Panc1 (cell line): ENCODE measurements around the gene KCNMA1. TPM values are rescaled to one million over a fixed set of nuclear protein-coding genes. Genes with fewer than 3 reads are reported as not detected.

Experiments used
- ATAC-seq: fragments of 200-7000 bp; cut with Tn5 transposase; 2 replicates; pipeline ENCODE4 v1.9.1; 2020; ENCODE audit warnings: mild to moderate bottlenecking, moderate library complexity
- BruUV-seq: library from RNA; stranded (reverse); fragments of 400-500 nt; replicated peaks from 2 replicates; lab custom pipeline; 2021; lab: Mats Ljungman, UMichigan
- CTCF ChIA-PET: fragments of 300-600 bp; sonication (Branson Sonifier 250); formaldehyde crosslinking; loops from one replicate; lab custom pipeline; 2022; ENCODE audit warnings: antibody characterized with exemption; lab: Charles Lee
- POLR2A ChIA-PET: fragments of 300-600 bp; sonication (Branson Sonifier 250); formaldehyde crosslinking; loops from one replicate; lab custom pipeline; 2022; ENCODE audit warnings: antibody characterized with exemption; lab: Charles Lee
- DNase-seq: peaks from one replicate; pipeline ENCODE4 v3.0.0-alpha.2; 2010; ENCODE audit warnings: low read depth, low spot score
- H3K27ac ChIP-seq: 2 replicates; pipeline ENCODE4 v1.5.1; 2011; ENCODE audit warnings: mild to moderate bottlenecking, low read length, inconsistent platforms
- H3K27me3 ChIP-seq: fragments of 200-500 bp; sonication (Bioruptor generic); 2 replicates; pipeline ENCODE4 v1.6.0; 2014; ENCODE audit warnings: low read length, inconsistent platforms; ENCODE audit not compliant: control insufficient read depth, insufficient read depth
- H3K36me3 ChIP-seq: fragments of 200-500 bp; sonication (Bioruptor generic); 2 replicates; pipeline ENCODE4 v1.5.1; 2014; ENCODE audit warnings: inconsistent platforms, mild to moderate bottlenecking, low read length, moderate library complexity; ENCODE audit not compliant: control insufficient read depth, insufficient read depth
- H3K4me1 ChIP-seq: 2 replicates; pipeline ENCODE4 v1.5.1; 2011; ENCODE audit warnings: inconsistent platforms, mild to moderate bottlenecking, low read length, moderate library complexity; ENCODE audit not compliant: control insufficient read depth, insufficient read depth
- H3K4me3 ChIP-seq, 2 experiments: 2 replicates each; pipeline ENCODE4 v1.5.1; 2011 to 2012; ENCODE audit warnings: low read depth in 2 of 2, low read length in 2 of 2, mild to moderate bottlenecking in 2 of 2, inconsistent platforms in 1 of 2, moderate library complexity in 1 of 2
- H3K9me3 ChIP-seq: fragments of 200-500 bp; sonication (Bioruptor generic); 2 replicates; pipeline ENCODE4 v1.5.1; 2014; ENCODE audit warnings: low read depth, mild to moderate bottlenecking, inconsistent platforms, low read length, moderate library complexity; ENCODE audit not compliant: control insufficient read depth, insufficient read depth
- CTCF ChIP-seq: fragments of 450-650 bp; IDR thresholded peaks from 2 replicates; pipeline ENCODE4 v1.5.1; 2017; ENCODE audit warnings: mild to moderate bottlenecking
- POLR2AphosphoS5 ChIP-seq: IDR thresholded peaks from 2 replicates; pipeline ENCODE4 v1.6.1; 2012; ENCODE audit warnings: mild to moderate bottlenecking, low read depth, low read length, moderate library complexity
- SIN3A ChIP-seq: IDR thresholded peaks from 2 replicates; pipeline ENCODE4 v1.6.1; 2012; ENCODE audit warnings: low read depth, mild to moderate bottlenecking, low read length, moderate library complexity, borderline replicate concordance; ENCODE audit not compliant: insufficient read depth
- TCF7L2 ChIP-seq: IDR thresholded peaks from 2 replicates; pipeline ENCODE4 v1.6.1; 2011; ENCODE audit warnings: mild to moderate bottlenecking, low read depth, low read length, inconsistent platforms
- in situ Hi-C: cut with HindIII; loops from 2 replicates; pipeline ENCODE4 v1.10.0; 2016; ENCODE audit warnings: low sequenced_read_pairs, low pct_unique_long_range_greater_than_20kb
- intact Hi-C: fragments of 100-400 bp; cut with micrococcal nuclease; formaldehyde crosslinking; loops from one replicate; pipeline ENCODE4 v1.10.0; 2022; ENCODE audit not compliant: unreplicated experiment
- total RNA-seq: library from RNA; stranded (reverse); gene quantifications from one replicate; pipeline ENCODE4 v1.2.1, GENCODE V29; 2021; ENCODE audit not compliant: unreplicated experiment
- TF ChIP-seq, protein P1 (sequence below), 2 experiments: IDR thresholded peaks; 2 replicates each; pipeline ENCODE4 v1.6.1; 2011 to 2012; ENCODE audit warnings: low read depth in 2 of 2, control low read depth in 1 of 2, low read length in 1 of 2, mild to moderate bottlenecking in 1 of 2, moderate library complexity in 1 of 2; ENCODE audit not compliant: insufficient read depth in 1 of 2

Gene KCNMA1
- total RNA-seq, 1 experiment from 2014 or later: 91.9 TPM

DNA sequence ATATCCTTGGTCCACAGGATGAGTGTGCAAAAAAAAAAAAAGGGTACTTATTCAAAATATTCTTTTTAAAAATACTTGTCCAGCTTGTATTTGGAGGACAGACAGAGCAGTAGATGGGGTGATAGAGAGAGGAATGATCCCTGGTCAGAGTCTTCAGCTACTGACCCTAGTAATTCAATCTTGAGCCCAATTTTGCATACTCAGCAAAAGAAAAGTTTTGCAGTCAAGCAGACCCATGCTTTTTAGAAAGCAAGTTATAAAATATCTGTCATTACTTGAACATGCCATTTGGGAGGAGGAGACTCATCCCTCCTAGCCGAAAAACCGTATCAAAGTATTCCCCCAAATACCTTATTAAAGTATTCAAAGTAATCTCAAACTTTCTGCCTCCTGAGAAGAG is 585.0 kb downstream of the KCNMA1 start:
- ATAC-seq (no peak), DNase-seq (no peak)
- BruUV-seq: no TSS peak
- in situ Hi-C loops (no loop called here), intact Hi-C loops (no loop called here)
- H3K4me1 ChIP-seq: no peaks in the 10 kb centered on the region
- no peaks in the 10 kb centered on the region for H3K27me3 ChIP-seq
- no peak overlapping the region for H3K27ac ChIP-seq
- H3K4me3 ChIP-seq: no peak overlapping the region
- CTCF ChIA-PET: no interaction called here
- no peaks in the 10 kb centered on the region for H3K36me3 ChIP-seq
- no peaks in the 10 kb centered on the region for H3K9me3 ChIP-seq
- POLR2A ChIA-PET: no interaction called here
- TF ChIP-seq TCF7L2 (no peak), CTCF (no peak), POLR2AphosphoS5 (no peak), SIN3A (no peak)
- TF ChIP-seq, protein P1, sequence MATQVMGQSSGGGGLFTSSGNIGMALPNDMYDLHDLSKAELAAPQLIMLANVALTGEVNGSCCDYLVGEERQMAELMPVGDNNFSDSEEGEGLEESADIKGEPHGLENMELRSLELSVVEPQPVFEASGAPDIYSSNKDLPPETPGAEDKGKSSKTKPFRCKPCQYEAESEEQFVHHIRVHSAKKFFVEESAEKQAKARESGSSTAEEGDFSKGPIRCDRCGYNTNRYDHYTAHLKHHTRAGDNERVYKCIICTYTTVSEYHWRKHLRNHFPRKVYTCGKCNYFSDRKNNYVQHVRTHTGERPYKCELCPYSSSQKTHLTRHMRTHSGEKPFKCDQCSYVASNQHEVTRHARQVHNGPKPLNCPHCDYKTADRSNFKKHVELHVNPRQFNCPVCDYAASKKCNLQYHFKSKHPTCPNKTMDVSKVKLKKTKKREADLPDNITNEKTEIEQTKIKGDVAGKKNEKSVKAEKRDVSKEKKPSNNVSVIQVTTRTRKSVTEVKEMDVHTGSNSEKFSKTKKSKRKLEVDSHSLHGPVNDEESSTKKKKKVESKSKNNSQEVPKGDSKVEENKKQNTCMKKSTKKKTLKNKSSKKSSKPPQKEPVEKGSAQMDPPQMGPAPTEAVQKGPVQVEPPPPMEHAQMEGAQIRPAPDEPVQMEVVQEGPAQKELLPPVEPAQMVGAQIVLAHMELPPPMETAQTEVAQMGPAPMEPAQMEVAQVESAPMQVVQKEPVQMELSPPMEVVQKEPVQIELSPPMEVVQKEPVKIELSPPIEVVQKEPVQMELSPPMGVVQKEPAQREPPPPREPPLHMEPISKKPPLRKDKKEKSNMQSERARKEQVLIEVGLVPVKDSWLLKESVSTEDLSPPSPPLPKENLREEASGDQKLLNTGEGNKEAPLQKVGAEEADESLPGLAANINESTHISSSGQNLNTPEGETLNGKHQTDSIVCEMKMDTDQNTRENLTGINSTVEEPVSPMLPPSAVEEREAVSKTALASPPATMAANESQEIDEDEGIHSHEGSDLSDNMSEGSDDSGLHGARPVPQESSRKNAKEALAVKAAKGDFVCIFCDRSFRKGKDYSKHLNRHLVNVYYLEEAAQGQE (IDR thresholded peaks at IDR 0.05; ENCODE audit: insufficient read depth in 1 of 2, low read depth in 2 of 2, low read length in 1 of 2): no peak

DNA sequence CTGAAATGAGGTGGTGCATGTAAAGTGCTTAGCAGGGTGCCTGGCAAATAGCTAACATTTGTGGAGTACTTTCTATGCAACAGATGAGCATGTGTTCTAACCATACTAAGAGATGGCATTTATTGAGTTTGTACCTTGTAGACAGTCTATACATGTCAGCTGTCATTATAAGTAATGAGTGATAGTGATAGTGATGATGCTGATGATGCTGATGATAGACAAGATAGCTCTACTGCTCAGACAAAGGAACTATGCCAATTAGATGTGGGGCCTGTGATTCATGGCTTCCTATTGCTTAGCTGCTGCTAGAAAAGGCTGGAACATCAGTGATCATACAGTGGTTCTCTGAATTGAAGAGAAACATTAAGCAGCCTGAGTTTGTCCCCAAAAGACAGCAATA is 585.8 kb downstream of the KCNMA1 start:
- Histone ChIP-seq H3K27ac (no peak overlapping the region), H3K4me1 (no peaks in the 10 kb centered on the region), H3K4me3 (no peak overlapping the region), H3K9me3 (no peaks in the 10 kb centered on the region), H3K27me3 (no peaks in the 10 kb centered on the region), H3K36me3 (no peaks in the 10 kb centered on the region)
- in situ Hi-C loops (no loop called here), intact Hi-C loops (no loop called here)
- ATAC-seq: no peak
- TF ChIP-seq TCF7L2 (no peak), CTCF (no peak), SIN3A (no peak), POLR2AphosphoS5 (no peak)
- TF ChIP-seq, protein P1 (IDR thresholded peaks at IDR 0.05; ENCODE audit: insufficient read depth in 1 of 2, low read depth in 2 of 2, low read length in 1 of 2): no peak
- ChIA-PET CTCF (no interaction called here), POLR2A (no interaction called here)
- no TSS peak for BruUV-seq
- no peak for DNase-seq
